GM12874 (cell line): ENCODE measurements around the gene DR1.

Experiments used
- TF ChIP-seq, protein P1 (sequence below): IDR thresholded peaks from 2 replicates; pipeline ENCODE4 v1.5.1; 2011; ENCODE audit warnings: low read depth, mild to moderate bottlenecking, control low read depth, low read length, moderate library complexity; ENCODE audit not compliant: insufficient read depth

The DR1 gene

DNA sequence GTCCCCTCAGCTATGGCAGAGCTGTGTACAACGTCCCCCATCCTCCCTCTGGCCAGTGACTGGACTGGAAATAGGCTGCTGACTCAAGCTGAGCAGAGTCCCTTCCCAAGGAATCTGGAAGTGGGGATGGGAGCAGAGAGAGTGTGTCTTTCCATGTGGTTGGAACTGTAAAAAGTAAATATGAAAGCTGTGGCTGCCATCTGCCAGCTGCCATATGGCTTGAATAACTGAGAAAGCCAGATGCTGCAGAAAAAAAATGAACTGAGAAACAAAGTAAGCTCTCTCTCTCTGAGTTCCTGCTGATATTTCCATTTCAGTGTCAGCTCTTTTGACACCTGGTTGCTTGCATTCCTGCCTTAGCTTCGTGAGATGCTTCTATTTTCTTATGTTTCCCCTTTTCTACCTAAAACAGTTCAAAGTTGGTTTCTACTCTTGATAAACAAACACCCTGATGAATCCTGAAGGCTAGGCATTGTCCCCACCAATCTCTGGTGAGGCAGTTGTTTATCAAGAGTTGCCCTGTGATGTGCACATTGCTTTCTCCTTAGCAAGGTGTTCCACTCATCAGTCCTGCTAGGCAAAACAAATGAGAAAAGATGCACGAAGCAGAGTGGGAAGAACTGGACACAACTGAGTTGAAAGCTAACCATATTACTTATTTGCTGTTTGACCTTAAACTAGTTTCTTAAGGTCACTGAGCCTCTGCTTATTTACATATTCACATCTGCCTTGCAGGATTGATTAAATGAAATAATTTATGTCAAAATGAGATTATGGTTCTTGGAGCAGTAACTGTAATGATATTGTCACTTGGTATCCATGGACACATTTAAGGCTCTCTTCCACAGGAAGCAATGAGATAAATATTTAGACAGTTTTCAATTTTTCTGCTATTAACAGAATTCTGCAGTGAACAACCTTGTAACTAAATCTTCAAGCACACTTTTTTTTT is 16.6 kb upstream of the DR1 start:
- TF ChIP-seq, protein P1, sequence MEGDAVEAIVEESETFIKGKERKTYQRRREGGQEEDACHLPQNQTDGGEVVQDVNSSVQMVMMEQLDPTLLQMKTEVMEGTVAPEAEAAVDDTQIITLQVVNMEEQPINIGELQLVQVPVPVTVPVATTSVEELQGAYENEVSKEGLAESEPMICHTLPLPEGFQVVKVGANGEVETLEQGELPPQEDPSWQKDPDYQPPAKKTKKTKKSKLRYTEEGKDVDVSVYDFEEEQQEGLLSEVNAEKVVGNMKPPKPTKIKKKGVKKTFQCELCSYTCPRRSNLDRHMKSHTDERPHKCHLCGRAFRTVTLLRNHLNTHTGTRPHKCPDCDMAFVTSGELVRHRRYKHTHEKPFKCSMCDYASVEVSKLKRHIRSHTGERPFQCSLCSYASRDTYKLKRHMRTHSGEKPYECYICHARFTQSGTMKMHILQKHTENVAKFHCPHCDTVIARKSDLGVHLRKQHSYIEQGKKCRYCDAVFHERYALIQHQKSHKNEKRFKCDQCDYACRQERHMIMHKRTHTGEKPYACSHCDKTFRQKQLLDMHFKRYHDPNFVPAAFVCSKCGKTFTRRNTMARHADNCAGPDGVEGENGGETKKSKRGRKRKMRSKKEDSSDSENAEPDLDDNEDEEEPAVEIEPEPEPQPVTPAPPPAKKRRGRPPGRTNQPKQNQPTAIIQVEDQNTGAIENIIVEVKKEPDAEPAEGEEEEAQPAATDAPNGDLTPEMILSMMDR: no peak

GRCh38 chr1:93330196-93330595 is 15.5 kb upstream of the DR1 start:
- TF ChIP-seq, protein P1: no peak

DNA sequence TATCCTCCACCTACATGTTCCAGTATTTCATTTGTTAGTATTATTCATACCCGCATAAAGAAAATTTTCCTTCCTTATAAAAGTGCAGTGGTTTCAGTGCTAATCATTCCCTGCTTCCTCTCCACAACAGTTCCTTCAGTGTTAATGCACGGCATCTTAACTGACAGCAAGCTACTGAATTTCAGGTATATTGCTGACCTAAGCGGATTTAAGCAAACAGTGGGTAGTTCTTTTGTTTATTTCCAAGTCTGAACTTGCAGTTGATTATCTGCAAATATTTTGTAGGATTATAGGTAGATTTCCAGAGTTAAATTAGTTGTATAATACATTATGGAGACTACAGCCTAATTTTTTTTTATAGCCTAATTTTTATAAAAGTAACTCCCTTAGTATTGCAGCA is 15.1 kb upstream of the DR1 start:
- TF ChIP-seq, protein P1: no peak

- TF ChIP-seq, protein P1: no peak
These were observed 14.3 kb upstream of the DR1 start for GRCh38 chr1:93331412-93331811.

DNA sequence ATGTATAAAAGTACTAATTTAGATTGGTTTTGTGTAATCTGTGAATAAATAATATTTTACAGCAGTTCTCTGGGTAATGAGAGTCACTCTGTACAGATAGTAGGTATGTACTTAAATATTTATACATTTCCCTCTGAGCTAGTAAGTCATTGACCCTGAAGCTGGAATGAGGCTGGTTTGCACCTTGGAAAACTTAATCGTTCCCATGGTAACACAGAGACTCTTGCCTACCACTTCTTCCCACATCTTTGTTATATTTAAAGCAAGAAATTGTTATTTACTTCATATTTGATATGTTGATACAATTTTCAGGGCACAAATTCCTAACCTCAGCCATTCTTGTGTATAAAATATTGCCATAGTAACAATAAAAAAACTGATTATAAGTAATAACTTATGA is 13.3 kb upstream of the DR1 start:
- TF ChIP-seq, protein P1: no peak

DNA sequence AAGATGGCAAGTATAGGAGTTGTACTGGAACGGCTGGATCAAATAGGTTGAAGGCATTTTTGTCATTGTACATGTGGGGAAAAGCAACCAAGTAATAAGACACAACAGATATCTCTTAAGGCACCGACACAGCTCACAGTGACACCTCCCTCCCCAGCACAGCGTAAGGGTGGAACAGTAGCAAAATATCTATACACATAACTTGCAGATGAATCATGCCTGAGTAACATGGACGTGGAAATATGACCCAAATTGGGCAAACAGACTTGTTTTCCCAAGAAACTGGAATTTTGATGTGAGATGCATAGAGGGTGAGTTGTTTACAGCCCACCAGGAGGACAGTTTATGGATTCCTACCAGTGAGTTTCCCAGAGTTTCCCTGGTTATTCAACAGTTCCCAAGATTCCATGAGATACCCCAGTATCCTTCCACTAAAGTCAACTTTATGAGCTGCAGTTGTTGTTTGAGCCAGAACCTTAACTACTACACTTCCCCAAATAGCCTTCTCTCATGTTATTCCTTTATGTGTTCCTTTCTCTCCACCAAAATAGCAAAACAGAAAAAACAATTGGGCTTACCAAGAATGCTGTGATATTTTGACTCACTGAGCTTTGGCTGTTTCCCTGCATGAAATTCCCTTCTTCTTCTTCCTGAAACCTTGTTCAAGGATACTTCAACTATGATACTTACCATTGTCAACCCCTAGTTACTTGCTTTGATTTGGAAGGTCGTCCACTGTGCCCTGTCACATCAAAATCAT is 7.1 kb upstream of the DR1 start:
- TF ChIP-seq, protein P1: no peak

DNA sequence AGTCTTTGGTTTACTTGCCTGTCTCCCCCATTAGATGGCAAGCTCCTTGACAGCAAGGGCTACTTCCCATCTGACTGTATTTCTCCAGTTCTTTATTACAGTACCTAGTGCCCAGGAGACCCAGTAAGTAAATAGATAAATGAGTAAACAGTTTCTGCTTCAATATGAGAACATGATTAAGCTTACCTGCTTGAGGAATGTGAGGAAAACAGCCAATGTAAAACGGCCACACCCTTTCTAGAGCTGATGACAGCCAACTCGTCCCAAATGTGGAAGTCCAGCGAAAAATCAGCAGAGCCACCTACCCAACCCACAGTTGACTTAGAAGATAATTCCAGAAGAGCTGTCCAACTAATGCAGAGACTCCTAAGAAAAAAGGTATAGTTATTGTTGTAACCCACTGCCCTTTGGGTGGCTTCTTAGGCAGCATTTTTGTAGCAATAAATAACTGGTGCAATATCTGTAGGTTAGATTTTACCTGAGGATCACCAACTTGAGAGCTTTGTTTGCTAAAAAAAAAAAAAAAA is 6.5 kb upstream of the DR1 start:
- TF ChIP-seq, protein P1: no peak
